Stimulated activated CD4-positive, alpha-beta T cell treated with anti-CD3 and anti-CD28 coated beads, Interleukin-1b, Interleukin-23, amount 100 ng/mL, for 48 hours (primary cell): ENCODE measurements around the gene ELMOD1.
"Not testable (repeated sequence)": the region's sequence is repeated elsewhere in the genome, so short reads cannot be mapped to it uniquely, and the experiment has no call there.

Source experiments
- DNase-seq: peaks from one replicate; pipeline ENCODE4 v3.0.0-alpha.2; 2020

Gene ELMOD1

GRCh38 chr11:107590460-107591377, at the start of gene ELMOD1:
Gene ELMOD1, plus strand, starts transcription at chr11:107591147. Its CDS starts 27,043 bp downstream, at chr11:107618190.
- DNase-seq = peak; percentile 8

GRCh38 chr11:107545101-107545514, 45.8 kb upstream of the ELMOD1 start:
- DNase-seq = no peak

GRCh38 chr11:107547961-107548360, 43.0 kb upstream of the ELMOD1 start:
- no peak for DNase-seq

GRCh38 chr11:107549253-107549953, 41.5 kb upstream of the ELMOD1 start:
- DNase-seq = peak; percentile 25

- no peak for DNase-seq
These were observed 41.0 kb upstream of the ELMOD1 start for GRCh38 chr11:107549954-107550285.

GRCh38 chr11:107550304-107550703, 40.6 kb upstream of the ELMOD1 start:
- DNase-seq = no peak

GRCh38 chr11:107561688-107562087, 29.3 kb upstream of the ELMOD1 start:
- DNase-seq = no peak

- DNase-seq = no peak
These were observed 28.2 kb upstream of the ELMOD1 start for GRCh38 chr11:107562647-107563208.

GRCh38 chr11:107563702-107564101, 27.2 kb upstream of the ELMOD1 start:
- no peak for DNase-seq

GRCh38 chr11:107564877-107565218, 26.1 kb upstream of the ELMOD1 start:
- DNase-seq = no peak

- DNase-seq = peak; percentile 78
These were observed 25.6 kb upstream of the ELMOD1 start, which contains the start of gene ALKBH8 for GRCh38 chr11:107565219-107565937. Gene ALKBH8, minus strand, starts transcription at chr11:107565735. Its CDS starts 4,842 bp downstream, at chr11:107560893.

GRCh38 chr11:107565955-107566501, 24.9 kb upstream of the ELMOD1 start:
- DNase-seq = not testable (repeated sequence)

- no peak for DNase-seq
These were observed 24.4 kb upstream of the ELMOD1 start for GRCh38 chr11:107566569-107566968.

- no peak for DNase-seq
These were observed 23.1 kb upstream of the ELMOD1 start for GRCh38 chr11:107567739-107568335.

GRCh38 chr11:107570015-107570414, 20.9 kb upstream of the ELMOD1 start:
- no peak for DNase-seq

- DNase-seq = no peak
These were observed 17.5 kb upstream of the ELMOD1 start for GRCh38 chr11:107573438-107573837.

- peak; percentile 45 for DNase-seq
These were observed 14.2 kb upstream of the ELMOD1 start for GRCh38 chr11:107576497-107577345.

- DNase-seq = no peak
These were observed 13.6 kb upstream of the ELMOD1 start for GRCh38 chr11:107577346-107577711.

- DNase-seq = not testable (repeated sequence)
These were observed 11.8 kb upstream of the ELMOD1 start for GRCh38 chr11:107579169-107579568.

GRCh38 chr11:107581147-107581546, 9.8 kb upstream of the ELMOD1 start:
- DNase-seq = no peak

- DNase-seq = no peak
These were observed 7.2 kb upstream of the ELMOD1 start for GRCh38 chr11:107583629-107584195.
